ENCODE measurements around the gene ACP2. TPM values are rescaled to one million over a fixed set of nuclear protein-coding genes. Genes with fewer than 3 reads are reported as not detected.
A peak's percentile ranks its signal among the peaks of the same experiment; 100 is the strongest.

Gene ACP2
- total and polyA plus RNA-seq, 10 of the 15 experiments (the other 5 are each of a cell fraction or from before 2014, with no cell fraction given): 0.98 to 11.7 (median 7.4) TPM

DNA sequence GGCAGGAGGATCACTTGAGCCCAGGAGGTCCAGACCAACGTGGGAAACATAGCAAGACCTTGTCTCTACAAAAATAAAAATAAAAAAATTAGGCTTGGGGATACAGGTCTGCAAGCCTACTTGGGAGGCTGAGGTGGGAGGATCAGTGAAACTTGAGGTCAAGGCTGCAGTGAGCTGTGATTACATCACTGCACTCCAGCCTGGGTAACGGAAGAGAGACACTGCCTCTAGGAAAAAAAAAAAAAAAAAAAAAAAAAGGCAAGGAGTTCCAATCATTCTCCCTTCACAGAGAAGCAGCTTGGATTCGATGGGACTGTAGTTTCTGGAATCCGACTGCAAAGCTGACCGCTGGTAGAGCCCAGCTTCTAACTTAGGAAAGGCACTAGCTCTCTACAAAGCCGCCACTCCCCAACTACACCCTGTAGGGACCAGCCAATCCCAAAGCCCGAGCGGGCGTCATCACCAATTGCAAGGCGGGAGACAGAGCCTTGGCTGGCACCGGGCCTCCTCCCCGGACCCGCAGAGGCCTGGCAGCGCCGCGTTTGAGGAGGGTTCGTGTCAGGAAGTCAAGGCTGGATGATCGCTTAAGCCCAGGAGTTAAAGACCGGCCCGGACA is 34.6 kb downstream of the ACP2 start (continued):
- TF ChIP-seq MXI1 (IDR thresholded peaks at IDR 0.05; ENCODE audit: low read depth, low read length): no peak
- TF ChIP-seq SRF (IDR thresholded peaks at IDR 0.05; ENCODE audit: low read depth in 2 of 2, low read length in 2 of 2): no peak
- TF ChIP-seq KLF5 (IDR thresholded peaks at IDR 0.05; ENCODE audit: partially characterized antibody): no peak
- TF ChIP-seq CREB1 (IDR thresholded peaks at IDR 0.05; ENCODE audit: low read depth): peak; percentile 85
- no peak for TF ChIP-seq SUPT20H (IDR thresholded peaks at IDR 0.05; ENCODE audit: borderline replicate concordance, control insufficient read depth, low read depth, low read length)
- TF ChIP-seq HDAC6 (IDR thresholded peaks at IDR 0.05; ENCODE audit: unreplicated experiment): no peak
- no peak for TF ChIP-seq NRF1 (conservative IDR thresholded peaks at IDR 0.05; ENCODE audit: low read depth, low read length)
- TF ChIP-seq, protein P1, sequence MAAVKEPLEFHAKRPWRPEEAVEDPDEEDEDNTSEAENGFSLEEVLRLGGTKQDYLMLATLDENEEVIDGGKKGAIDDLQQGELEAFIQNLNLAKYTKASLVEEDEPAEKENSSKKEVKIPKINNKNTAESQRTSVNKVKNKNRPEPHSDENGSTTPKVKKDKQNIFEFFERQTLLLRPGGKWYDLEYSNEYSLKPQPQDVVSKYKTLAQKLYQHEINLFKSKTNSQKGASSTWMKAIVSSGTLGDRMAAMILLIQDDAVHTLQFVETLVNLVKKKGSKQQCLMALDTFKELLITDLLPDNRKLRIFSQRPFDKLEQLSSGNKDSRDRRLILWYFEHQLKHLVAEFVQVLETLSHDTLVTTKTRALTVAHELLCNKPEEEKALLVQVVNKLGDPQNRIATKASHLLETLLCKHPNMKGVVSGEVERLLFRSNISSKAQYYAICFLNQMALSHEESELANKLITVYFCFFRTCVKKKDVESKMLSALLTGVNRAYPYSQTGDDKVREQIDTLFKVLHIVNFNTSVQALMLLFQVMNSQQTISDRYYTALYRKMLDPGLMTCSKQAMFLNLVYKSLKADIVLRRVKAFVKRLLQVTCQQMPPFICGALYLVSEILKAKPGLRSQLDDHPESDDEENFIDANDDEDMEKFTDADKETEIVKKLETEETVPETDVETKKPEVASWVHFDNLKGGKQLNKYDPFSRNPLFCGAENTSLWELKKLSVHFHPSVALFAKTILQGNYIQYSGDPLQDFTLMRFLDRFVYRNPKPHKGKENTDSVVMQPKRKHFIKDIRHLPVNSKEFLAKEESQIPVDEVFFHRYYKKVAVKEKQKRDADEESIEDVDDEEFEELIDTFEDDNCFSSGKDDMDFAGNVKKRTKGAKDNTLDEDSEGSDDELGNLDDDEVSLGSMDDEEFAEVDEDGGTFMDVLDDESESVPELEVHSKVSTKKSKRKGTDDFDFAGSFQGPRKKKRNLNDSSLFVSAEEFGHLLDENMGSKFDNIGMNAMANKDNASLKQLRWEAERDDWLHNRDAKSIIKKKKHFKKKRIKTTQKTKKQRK (IDR thresholded peaks at IDR 0.05; ENCODE audit: low read depth, low read length): no peak
- TF ChIP-seq MYC (IDR thresholded peaks at IDR 0.05; ENCODE audit: insufficient read depth, insufficient read length, insufficient replicate concordance, low read length, severe bottlenecking): no peak
- no peak for TF ChIP-seq SREBF1 (IDR thresholded peaks at IDR 0.05; ENCODE audit: low read length)
- no peak for TF ChIP-seq TCF3 (IDR thresholded peaks at IDR 0.05; ENCODE audit: borderline replicate concordance, insufficient read depth, low read depth, low read length)

Data from GM12878 (cell line).